ENCODE measurements around the gene SMIM17. TPM values are rescaled to one million over a fixed set of nuclear protein-coding genes. Genes with fewer than 3 reads are reported as not detected.

Gene SMIM17
- total RNA-seq, 1 experiment from 2014 or later = 0.11 TPM

Other genes starting within 250 kb of the SMIM17 start
- gene ZNF582, start 249.6 kb upstream of the SMIM17 start, total RNA-seq (2014; rRNA removed) = 1.5 and 2.2 TPM in 2 replicates
- gene ZNF583, start 238.8 kb upstream of the SMIM17 start, total RNA-seq (2014; rRNA removed) = 8.8 and 11.1 TPM in 2 replicates
- gene ZNF667, start 165.8 kb upstream of the SMIM17 start, total RNA-seq (2014; rRNA removed) = 3.1 and 4.8 TPM in 2 replicates
- gene ZNF471, start 135.3 kb upstream of the SMIM17 start, total RNA-seq (2014; rRNA removed) = 0.83 and 1.6 TPM in 2 replicates
- gene ZFP28, start 104.2 kb upstream of the SMIM17 start, total RNA-seq (2014; rRNA removed) = 3.2 and 4.9 TPM in 2 replicates
- 1.8 and 2.5 TPM in 2 replicates for gene ZNF470, start 75.7 kb upstream of the SMIM17 start, total RNA-seq (2014; rRNA removed)
- 9.4 and 10.8 TPM in 2 replicates for gene ZNF71, start 47.9 kb upstream of the SMIM17 start, total RNA-seq (2014; rRNA removed)
- not detected in 2 replicates for gene ZNF835, start 28.6 kb downstream of the SMIM17 start, total RNA-seq (2014; rRNA removed)
- not detected in 2 replicates for gene PEG3, start 197.6 kb downstream of the SMIM17 start, total RNA-seq (2014; rRNA removed)
- gene ZIM2, start 197.6 kb downstream of the SMIM17 start, total RNA-seq (2014; rRNA removed) = not detected in 2 replicates